Hematopoietic multipotent progenitor cell treated with erythropoietin and hydrocortisone succinate and interleukin-3 and kit ligand, for 4 days (in vitro differentiated cells): Measurements from ENCODE around the gene C2CD4C.
"Not testable (repeated sequence)": the region's sequence is repeated elsewhere in the genome, so short reads cannot be mapped to it uniquely, and the experiment has no call there.

Experiments
- DNase-seq: peaks from one replicate; pipeline ENCODE4 v3.0.0-alpha.2; 2015

C2CD4C gene

GRCh38 chr19:412356-413355 lies 3.7 kb upstream of the C2CD4C start:
- no peak for DNase-seq

DNA sequence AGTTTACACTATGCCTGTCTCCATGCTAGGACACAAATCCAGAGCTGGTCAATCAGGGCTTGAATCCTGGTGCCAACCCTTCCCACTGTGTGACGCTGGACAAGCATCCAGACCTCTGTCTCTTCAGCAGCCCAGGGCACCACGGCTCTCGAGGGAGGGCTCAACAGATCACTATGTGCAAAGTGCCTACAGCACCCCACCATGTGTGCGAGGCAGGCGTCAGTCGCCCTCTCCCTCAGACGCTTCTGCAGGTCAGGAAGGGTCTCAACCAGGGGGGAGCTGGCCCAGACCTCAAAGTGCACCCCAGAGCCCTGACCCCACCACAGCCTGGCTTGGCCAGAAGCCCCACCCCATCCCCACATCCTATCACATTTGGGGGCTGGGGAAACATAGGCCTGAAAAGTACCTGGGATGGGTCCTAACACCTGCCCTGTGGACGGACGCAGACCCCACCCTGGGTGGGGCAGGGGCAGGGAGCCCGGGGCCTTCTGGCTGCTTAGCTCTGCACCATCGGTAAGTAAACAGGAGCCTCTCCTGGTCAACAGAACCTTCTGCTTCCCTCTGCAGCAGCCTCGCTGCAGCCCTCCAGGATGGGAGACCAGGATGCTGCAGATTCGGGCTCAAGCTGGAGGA lies 2.9 kb upstream of the C2CD4C start:
- no peak for DNase-seq

- DNase-seq = not testable (repeated sequence)
Measured at GRCh38 chr19:411121-411722, 2.3 kb upstream of the C2CD4C start.

GRCh38 chr19:410243-410781 lies 1.4 kb upstream of the C2CD4C start:
- DNase-seq = no peak

DNA sequence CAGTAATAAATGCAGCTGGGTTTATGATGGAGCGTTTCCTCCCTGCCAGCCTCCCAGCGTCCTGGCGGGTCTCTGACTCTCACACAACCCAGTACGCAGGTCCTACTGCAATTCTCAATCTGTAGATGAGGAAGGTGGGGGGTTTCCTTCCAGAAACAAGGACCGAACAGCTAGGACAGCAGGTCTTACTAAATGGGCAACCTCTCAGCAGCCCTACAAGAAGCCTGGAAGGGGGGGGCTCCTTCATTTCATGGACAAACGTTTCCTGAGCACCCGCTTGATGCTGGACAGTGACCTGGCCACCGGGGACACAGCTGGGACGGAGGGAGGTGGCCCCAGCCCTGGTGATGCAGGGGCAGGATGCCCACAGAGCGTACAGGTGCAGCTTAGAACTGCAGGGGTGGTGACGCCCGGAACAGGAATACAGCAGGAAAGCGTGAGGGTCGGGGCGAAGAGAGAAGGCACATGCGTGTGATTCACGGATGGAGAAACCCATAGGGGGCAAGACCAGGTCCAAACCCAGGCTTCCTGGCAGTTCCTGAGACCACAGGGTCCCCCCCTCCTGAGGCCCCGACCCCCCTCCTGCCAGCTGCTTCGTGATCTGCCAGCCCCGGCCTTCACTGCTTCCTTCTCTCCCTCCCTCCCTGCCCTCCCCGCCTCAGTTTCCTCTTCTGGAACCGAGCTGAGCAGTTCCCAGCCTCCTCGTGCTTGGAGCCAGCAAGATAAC lies 732 bp upstream of the C2CD4C start:
- DNase-seq = peak; percentile 18

DNA sequence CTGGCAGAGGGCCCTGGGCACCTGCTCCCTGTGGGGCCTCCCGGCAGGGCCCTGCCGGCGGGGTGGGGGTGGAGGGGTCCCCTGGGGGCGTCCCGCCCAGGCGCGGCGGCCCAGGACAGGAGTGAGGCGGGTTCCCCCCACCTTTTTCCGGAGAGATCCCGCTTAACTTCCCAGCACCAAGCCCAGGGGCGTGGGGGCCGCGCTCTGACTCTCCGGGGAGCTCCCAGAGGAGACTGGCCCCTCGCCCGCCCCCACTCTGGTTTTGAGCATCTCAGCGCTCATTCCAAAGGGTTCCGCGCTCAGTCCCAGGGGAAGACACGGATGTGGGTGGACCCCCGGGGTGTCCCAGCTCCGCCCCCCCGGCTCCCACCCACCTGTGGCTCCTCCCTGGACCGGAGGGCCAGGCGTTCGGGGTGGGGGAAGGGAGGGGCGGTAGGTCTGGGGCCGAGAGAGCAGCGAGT lies 476 bp downstream of the C2CD4C start:
- no peak for DNase-seq

DNA sequence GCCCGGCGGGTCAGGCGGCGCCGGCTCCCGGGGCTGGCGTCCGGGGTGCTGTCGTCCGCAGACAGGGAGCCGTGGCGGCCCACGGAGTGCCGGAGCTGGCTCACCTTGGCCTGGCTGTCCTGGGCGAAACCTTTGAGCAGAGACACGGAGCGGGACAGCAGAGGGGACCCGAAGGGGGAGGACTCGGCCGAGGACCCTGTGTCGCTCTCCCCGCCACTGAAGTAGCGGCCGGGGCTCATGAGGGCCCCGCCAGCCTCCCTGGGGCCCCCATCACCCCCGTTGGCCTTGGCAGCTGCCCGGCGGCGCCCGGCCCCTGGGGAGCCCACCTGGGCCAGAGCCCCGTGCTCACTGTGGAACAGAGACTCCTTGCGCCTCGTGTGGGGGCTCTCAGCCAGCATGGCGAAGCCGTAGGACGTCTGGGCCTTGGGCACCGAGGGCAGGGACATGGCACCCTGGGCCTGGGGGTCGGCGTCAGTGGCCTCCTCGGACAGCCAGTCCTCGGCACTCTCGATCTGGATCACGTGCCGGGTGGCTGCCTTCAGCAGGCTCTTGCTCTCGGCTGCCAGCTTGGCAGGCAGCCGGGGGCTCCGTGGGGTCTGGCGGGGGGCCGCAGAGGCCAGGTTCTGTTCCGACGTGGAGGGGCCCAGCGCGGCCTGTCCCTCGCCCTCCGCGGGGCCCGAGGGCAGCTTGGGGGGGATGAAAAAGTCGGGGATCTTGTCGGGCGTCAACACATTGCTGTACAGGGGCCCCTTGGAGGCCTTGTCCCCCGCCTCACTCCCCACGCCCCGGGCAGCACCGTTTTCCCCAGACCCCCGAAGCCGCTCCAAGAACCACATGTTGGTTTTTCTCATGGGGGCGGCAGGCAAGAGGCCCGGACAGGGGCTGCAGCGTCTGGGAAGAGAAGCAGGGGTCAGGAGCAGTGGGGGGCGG lies 1.2 kb downstream of the C2CD4C start:
- DNase-seq = no peak

GRCh38 chr19:406971-407510 lies 1.9 kb downstream of the C2CD4C start:
- no peak for DNase-seq

- DNase-seq = no peak
Measured at GRCh38 chr19:406135-406781, 2.7 kb downstream of the C2CD4C start.

DNA sequence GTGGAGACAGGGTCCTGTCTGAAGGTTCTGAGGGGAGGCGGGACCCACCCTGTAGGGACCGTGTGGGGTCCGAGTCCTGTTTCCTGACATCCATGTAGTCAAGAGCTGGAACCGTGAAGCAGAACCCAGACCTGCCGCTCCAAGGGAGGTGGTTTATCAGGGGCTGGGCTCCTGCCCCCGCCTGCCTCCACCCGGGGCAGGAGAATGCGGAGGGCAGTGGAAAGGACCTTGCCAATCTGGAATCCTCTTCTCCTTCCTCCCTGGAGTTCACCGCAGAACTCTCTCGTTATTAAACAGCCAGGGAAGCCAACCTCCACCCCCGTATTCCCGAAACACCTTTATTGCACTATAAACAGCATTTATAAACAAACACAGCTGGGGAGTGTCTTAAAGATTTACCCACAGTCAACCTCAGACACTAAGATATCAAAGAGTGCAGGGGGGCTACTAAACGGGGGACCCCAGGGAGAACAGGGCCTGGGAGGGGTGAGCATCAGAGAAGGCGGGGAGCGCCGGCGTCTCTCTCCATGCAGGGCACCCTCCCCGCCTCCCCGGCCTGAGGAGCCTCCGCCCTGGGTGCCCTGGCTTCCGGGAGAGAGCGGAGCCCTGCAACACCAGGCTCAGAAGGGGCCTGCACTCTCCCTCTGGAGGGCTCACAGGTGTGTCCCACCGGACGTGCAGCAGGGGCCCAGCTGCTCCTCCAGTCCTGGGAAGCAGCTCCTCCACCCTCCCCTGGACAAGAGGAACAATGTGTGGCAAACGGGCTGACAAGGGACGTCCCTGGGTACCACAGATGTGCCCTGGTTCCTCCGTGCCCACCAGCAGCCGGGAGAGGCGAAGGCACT lies 3.6 kb downstream of the C2CD4C start:
- DNase-seq = no peak

DNA sequence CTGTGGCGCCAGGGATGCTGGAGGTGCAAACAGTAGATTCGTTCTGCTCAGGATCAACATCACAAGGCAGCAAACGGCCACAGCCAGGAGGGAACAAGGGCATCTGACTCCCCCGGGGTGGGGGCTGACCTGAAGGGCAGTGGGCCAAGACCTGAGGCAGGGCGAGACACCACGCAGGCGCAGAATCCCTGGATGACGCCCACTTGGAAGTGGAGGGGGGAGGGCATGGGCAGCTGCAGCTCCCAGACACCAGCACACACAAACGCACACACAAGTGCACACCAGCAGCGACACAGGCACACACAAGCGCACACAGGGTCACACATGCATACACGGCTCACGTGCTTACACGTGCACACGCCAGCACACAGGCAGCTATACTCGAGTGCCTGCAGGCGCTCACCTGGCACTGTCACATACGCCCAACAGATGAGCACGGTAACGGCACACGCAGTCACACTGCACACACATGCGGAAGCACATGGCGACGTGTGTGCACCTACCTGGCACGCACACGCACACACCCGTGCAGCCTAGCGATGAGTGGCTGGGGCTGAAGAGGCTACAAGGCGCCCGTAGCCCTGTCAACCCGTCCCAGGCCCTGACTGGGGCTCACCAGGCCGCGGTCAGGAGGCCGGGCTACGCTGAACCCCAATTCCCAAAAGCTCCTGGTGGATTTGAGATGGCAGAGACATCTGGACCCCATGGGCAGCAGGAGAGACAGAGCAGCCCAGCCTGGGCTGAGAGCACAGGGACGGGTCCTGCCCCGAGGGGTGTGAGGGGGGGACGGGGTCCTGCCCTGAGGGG lies 5.5 kb downstream of the C2CD4C start:
- DNase-seq = no peak

DNA sequence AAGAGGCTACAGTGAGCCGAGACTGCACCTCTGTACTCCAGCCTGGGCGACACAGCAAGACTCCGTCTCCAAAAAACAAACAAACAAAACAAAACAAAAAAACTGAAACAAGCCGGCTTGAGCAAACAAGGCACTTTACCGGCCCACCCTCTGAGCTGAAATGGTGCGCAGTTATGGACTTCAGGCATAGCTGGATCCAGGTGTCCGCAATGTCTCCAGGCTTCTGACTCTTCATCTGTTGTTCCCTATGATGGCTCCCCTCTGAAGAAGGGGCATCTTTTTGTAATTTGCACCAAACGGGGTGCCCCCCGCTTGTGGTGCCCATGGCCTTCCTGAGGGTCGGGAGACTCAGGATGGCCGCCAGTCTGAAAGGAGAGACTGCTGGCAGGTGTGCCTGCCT lies 6.2 kb downstream of the C2CD4C start:
- DNase-seq = no peak

DNA sequence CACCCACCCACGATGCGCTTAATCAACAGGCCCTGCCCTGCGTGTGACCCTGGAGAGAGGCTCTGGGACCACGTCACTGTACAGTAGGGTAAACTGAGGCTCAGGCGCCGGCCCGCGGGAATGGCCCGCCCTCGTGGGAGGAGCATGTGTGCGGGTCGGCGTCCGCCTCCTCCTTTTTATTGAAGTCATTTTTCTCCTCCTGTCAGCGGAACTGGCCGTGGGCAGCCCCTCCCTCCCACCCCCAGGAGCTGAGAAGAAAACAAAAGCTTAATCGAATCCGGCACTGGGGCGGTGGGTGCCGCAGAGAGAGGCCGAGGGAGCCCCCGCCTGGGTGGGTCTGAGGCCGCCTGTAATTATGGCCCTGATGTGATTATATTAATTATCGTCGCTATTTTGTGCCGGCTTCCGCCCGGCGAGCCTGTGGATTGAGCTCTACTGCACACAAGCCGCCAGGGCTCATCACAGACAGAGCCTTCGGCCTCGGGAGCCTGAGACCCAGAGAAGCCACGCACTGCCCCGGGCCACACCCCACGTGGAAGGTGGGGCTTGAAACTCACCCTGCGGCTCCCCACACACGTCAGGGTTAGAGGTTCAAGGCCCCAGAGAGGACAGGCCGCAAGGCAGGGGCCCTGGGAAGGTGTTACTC lies 7.0 kb downstream of the C2CD4C start:
- no peak for DNase-seq

GRCh38 chr19:400976-401865 lies 7.7 kb downstream of the C2CD4C start:
- no peak for DNase-seq

GRCh38 chr19:399370-399769 lies 9.6 kb downstream of the C2CD4C start:
- no peak for DNase-seq

GRCh38 chr19:398719-399118 lies 10.2 kb downstream of the C2CD4C start:
- no peak for DNase-seq
